HG02610 (cell line): ENCODE results near the gene UBE2N.
A peak's percentile ranks its signal among the peaks of the same experiment; 100 is the strongest.
"Not testable (repeated sequence)": the region's sequence is repeated elsewhere in the genome, so short reads cannot be mapped to it uniquely, and the experiment has no call there.

Experiments
- ATAC-seq: cut with Tn5 transposase; IDR thresholded peaks from one replicate; pipeline ENCODE4 v1.9.1; 2021; ENCODE audit warnings: mild to moderate bottlenecking, moderate library complexity; ENCODE audit not compliant: unreplicated experiment

Gene UBE2N

DNA sequence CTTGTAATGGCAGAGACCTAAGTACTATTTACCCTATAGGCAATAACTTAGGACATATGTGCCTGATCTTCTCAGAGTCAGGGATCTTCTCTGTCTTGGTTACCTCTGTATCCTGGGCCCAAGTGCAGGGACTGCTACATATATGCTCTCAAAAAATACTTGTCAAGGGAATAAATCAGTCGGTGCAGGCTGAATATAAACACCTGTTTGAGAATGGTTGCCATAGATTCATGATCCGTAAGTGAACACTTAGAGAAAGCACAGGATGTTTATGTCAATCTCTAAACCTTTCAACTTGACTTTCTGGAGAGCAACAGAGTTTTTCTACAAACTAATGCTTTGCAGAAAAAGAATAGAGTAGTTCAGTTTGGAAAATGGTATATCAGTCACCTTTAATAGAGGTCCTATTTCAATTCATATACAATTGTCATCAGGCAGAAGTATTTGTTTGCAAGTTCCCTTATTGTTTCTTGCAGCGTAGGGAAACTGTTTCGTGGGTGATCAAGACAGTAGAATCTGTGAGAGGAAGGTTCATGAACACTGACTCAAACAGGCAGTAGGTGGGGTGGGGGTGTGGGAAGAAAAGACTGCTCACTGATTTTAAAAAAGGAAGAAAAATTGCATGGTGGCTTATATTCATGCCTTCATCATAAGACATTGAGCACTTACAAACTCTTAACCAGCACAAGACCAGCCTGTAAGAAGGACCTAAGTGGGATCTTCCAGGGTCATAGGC is 6.0 kb upstream of the UBE2N start:
- peak; percentile 37 for ATAC-seq

DNA sequence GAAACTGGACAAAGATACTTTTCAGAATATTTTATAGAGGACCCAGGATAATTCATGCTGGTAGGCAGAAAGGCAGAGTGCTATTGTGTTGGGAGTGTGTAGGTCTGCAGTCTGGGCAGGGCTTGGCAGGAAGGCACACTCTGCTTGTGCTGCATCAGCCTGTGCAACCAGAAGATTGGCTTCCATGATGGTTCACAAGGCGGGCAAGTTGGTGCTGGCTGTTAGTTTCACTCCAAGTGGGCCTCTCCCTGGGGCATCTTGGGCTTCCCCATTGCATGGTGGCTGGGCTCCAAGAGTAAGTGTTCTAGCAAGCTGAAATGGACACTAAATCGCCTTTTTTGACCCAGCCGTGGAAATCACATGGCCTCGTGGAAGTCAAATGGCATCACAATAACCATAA is 1.8 kb upstream of the UBE2N start:
- no peak for ATAC-seq

DNA sequence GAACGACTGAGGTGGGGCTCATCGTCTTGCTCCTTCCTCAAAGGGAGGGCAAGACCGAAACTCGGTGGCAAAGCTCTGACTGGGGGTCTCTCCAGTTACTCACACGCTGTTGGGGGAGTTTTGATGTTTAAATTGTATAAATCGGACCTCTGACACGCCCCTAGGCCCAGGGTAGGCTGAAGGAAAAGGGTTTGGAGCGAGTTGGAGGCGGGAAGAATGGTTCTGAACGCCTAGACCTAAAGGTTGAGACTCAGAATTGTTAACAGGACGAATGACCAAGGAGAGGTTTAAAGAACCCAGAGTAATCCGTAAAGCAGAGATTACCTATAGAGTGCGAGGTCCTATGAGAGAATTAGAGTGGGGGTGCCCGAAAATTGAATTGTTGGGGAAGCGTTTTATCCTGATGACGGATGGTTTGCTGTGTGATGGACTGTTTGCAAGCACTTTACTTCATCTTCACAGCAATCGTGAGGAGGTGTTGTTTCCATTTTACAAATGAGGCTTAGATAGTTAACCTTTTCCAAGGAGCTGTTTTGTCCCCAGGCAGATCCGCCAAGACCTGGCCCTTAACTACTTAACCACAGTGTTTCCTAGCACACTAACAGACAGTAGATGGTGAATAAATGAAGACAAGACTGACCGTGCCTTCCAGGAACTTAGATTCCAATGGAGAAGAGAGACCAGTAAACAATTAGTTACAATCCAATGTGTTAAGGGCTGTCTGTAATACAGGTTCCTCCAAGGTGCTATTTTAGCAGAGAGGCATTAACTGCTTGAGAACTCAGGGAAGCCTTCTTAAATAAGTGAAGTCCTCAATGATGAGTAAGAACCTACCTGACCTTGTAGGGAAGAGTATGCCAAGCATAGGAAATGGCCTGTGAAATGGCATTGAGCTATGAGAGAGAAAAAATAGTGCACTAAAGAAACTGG is 929 bp upstream of the UBE2N start:
- no peak for ATAC-seq

DNA sequence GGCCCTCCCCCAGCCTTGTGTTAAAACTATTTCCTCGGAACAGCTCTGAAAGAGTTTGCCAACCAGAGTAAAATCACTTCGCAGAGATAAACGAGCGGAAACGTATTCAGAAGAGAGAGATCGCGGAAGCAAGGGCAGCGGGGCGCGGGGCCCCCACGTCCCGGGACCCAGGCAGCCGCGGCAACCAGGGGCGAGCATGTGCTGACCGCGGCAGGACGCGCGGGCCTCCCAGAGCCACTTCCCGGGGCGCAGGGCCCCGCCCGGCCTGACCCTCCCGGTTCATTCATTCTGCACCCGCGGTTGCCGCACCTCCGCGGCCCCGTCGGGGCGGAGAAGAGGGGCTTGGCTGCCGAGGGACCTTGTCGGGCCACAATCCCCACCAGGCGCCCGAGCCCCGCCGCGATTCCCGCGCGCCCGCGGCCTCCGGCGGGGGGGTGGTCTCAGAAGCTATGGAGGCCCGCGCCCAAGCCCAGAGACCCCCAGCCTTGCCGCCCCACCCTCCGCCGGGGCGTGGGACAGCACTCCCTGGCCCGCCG is 598 bp downstream of the UBE2N start:
- ATAC-seq, result no peak

DNA sequence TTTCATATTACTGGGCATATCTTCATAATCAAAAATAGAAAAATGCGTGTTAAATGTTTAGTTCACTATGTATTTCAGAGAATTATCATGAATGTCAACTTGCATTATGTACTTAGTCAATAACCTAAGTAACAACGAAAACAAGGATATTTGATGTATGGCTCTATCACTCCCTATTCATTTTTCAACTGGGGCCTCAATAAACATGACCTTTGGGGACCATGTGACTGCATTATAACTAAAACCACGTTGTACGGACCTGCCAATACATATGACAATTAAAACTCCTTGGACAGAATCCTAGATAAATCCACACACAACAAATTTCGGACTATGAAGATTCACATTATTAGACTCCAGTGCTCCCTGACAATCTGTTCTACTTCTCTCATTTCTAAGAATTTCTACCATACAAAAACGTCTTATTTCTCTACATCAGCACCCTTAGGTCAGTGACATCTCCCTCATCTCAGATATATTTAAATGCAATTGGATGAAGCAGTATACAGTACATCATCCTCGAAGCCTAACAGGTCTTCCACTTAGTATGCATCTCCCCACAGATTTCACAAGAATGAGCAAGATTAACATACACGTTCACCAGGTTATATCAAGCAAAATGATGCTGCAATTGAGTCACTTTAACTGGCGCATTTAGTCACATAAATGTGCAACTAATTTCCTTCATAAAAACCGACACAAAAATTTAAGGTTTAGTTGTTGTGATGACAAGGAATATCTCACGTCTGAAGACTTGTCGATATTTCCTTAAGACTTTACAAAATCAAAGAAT is 1.5 kb downstream of the UBE2N start:
- no peak for ATAC-seq

DNA sequence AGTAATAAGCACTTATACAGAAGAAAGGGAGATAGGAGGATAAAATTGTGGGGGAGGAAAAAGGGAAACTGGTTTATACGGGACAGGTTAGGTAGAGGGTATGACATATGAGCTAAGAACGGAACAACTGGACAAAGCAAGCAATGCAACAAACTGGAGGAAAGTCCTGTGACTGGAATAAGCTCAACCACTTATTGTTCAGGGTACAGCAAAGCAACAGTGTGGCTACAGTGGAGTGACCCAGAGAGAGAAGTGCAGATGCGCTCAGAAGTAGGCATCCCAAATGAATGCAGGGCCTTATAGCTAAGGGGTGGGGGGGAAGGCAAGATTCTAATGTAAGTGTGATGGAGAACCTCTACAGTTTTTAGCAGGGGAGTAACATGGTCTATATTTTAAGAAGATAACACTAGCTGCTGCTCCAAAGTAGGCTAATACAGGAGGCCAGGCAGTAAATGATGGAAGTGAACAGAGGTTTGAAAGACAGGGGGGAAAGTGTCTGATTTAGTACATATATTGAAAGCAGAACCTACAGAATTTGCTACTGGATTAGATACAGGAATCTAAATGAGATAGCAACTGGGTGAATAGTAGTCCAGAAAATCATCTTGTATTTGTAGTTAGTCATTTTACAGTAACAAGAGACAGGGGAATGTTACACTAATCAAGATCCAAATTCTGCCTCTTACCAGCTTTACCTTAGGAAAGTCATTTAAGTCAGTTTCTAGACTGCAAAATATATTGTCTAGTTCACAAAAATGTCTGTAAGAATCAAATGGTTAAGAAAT is 3.3 kb downstream of the UBE2N start:
- ATAC-seq, result no peak

DNA sequence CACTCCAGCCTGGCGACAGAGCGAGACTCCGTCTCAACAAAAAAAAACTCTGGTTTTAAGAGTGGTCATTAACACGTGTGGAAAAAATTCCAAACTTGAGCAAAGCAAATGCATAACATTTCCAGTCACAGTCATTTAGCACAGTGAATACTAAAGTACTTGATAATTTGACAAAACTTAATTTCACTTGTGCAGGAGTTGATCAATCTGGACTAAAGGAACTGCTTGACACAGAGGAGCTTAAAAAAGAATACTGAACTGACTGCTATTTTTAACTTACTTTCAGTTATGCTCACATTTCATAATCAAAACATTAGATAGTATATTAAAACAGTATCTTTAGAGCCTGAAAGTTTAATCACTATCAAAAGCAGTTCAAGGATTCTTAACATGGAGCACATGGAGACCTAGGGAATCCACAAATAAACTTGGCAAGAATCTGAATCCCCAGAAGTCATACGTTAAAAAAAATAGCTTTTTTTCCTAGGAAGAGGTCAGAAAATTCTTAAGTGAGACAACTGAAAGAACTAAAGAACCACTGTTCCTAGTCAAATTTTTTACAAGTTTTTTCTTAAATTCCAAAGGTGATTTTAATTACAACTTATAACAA is 7.4 kb downstream of the UBE2N start:
- no peak for ATAC-seq

DNA sequence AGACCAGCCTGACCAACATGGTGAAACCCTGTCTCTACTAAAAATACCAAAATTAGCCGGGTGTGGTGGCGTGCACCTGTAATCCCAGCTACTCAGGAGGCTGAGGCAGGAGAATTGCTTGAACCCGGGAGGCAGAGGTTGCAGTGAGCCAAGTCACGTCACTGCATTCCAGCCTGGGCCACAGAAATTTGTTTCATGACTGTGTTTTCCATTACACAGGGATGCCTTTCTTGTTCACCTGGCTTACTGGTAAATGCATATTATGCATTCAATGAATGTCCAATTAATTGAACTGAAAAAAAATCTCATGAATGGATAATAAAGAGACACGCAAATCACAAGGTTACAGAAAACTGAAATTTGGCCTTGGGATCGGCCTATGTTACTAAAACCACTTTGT is 9.7 kb downstream of the UBE2N start:
- ATAC-seq, result not testable (repeated sequence)

DNA sequence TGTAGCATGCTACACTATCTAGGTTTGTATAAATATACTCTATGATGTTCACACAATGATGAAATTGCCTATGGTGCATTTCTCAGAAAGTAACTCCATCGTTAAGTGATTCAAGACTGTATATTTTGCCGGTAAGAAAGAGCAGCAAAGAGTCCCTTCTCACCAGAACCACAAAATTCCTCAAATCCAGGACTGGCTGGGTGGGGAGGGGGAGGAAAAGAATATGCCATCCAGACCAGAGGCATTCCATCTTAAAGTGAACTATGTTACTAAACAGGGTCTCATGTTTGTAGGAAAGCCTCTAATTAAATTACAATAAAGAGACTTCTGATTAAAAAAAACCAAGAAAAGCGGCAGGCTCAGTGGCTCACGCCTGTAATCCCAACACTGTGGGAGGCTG is 11.5 kb downstream of the UBE2N start:
- no peak for ATAC-seq

DNA sequence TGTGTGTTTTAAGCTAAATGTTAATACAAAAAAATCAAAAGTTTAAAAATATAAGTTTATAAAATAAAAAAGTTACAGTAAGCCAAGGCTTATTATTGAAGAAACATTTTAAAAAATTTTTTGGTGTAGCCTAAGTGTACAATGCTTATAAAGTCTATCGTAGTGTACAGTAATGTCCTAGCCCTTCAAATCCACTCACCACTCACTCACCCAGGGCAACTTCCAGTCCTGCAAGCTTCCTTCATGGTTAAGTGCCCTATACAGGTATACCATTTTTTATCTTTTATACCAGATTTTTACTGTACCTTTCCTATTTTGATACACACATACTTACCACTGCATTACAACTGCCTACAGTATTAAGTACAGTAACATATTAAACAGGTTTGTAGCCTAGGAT is 11.9 kb downstream of the UBE2N start:
- no peak for ATAC-seq

DNA sequence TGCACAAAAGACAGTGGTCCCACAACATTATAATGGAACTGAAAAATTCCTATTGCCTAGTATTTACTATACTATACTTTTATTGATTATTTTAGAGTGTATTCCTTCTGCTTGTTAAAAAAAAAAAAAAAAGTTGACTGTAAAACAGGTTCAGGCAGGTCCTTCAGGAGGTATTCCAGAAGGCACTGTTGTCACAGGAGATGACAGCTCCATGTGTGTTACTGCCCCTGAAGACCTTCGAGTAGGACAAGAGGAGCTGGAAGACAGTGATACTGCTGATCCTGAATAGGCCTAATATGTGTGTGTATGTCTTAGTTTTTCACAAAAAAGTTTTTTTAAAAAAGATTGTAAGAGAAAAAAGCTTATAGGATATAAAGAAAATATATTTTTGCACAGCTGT is 12.3 kb downstream of the UBE2N start:
- no peak for ATAC-seq

DNA sequence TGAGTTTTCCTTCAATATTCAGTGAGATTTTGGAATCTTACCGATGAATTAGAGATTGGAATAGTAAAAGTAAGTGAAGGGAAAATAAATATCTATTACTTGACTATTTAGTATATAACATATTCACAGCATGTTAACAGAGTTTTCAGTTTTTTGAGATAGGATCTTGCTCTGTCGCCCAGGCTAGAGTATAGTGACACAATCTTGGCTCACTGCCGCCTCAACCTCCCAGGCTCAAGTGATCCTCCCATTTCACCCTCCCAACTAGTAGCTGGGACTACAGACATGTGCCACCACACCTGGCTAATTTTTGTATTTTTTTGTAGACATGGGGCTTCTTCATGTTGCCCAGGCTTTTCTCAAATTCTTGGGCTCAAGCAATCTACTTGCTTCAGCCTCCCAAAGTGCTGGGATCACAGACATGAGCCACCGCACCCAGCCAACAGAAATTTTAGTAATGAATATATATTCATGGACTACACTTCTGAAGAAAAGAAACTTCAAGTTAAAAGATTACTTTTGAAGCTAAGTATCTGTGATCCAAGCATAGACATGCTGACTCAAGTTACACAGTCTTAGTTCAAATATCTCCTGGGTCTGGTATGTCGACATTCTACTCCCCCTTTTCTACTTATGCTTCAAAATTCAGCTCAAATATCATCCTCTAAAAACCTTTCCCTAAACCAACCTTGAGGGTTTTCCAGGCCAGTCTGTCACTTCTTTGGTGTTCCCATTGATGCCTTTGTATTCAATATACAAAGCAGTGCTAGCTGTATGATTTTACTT is 13.8 kb downstream of the UBE2N start:
- ATAC-seq, result no peak

DNA sequence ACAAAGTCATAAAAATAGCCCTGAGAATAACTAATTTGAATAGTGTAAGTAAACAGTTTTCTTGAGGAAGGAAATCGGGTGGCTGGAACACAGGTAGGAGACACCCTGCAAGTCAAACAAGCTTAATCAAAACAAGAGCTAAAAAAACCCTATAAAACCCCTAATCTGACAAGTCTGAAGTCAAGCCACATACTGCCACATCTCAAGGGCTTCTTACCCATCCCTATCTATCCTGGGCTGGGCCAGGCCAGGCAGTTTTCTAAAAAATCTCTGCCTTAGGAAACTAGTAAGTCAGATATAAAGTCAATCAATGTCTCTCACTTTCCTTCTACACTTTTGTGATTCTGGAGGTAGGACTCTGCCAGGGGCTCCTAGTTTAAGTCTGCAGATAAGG is 15.3 kb downstream of the UBE2N start:
- ATAC-seq, result peak; percentile 60

DNA sequence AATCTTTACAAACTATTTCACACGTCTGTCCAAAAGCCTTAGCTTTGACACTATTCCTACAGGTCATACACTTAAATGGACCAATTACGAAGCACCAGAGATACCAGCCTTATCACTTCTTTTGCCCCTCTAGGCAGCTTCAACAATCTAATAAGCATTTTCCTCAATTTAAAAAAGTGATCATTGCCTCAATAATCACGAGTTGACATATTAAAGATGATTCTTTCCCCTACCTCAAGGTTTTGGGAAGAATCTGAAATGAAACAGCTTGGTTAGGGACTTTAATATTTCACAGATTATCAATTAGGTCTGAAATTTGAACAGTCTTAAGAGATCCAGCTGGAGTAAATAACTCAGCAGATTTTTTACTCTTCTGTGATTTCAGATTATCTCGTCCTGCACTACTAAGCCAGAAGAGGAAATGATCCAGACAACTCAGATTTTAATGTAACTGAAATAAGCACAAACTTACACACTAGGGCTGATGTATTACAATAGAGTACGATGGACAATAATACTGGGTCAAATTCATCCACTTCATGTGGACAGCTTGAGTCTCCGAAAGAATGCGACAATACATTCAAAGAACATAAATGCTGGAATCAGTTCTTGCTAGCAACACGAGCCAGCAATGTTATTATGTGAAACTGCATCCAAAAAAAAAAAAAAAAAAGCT is 15.9 kb downstream of the UBE2N start:
- ATAC-seq, result peak; percentile 13

DNA sequence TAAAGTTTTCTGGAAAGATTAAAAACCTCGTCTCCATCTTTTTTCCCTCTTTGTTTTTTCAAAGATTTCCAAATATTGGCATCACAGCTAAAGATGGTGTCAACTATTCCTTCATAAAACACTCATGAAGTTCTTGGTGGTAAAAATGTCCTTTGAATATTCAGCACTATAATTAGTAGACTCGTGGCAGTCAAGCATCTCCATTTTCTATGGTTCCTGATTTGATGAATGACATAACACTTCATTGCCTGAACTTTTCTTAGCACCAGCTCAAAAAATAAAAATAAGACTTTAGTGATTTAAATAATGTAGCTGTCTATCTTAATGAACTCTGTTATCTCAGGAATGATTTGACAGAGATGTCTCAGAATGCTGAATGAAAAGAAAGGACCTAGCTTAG is 19.7 kb downstream of the UBE2N start:
- ATAC-seq, result no peak

DNA sequence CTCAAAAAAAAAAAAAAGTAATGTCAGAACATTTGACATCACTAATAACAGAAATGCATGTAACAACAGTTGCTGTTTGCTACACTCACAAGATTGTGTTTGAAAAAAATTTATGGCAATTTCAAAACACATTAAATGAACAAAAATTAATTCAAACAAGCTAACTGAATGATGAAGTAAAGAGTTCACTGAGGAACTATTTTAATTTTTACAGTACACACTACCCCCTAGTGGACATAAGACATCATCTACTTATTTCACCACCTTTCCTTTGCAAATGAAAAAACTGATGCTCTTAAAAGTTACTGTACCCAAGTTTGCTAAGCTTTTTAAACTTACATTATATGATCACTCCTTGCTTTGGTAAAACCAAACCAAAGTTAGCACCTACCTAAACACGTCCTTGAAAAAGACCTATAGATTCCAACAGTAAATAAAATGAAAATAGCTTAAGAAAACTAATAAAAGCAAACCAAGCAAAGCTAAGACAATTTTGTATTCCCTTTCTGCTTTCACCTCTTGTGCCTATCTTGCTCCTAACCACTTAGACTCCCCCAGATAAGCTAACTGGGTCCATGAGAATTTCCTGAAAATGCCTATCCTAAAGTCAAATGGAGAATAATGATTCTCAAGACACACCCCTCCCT is 22.2 kb downstream of the UBE2N start:
- ATAC-seq, result no peak

DNA sequence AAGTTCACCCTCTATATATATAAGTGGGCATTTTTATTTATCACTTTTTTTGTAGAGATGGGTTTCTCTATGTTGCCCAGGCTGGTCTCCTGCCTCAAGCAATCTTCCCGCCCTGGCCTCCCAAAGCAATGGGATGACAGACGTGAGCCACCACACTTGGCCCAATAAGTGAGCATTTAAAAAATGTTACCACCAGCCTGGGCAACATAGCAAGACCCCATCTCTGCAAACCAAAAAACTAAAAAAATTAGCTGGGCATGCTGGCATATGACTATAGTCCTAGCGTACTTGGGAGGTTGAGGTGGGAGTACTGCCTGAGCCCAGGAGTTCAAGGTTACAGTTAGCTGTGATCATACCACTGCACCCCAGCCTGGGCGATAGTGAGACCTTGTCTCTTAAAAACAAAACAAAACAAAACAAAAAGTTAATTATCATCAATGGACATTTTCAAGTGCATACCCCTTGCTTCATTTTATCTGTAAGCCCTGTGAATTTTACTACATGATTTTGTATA is 23.7 kb downstream of the UBE2N start:
- no peak for ATAC-seq
